Upper lobe of left lung (tissue), 6 donors: ENCODE results near the gene DIP2A. TPM values are rescaled to one million over a fixed set of nuclear protein-coding genes. Genes with fewer than 3 reads are reported as not detected.
A peak's percentile ranks its signal among the peaks of the same experiment; 100 is the strongest.
"Not testable (repeated sequence)": the region's sequence is repeated elsewhere in the genome, so short reads cannot be mapped to it uniquely, and the experiment has no call there.

Source experiments
- ATAC-seq, 2 donors: fragments of 200-7000 bp; cut with Tn5 transposase; one replicate each; pipeline ENCODE4 v1.9.1; 2022; ENCODE audit warnings: mild to moderate bottlenecking in 2 of 2, moderate library complexity in 2 of 2; ENCODE audit not compliant: low FRiP score in 2 of 2
- DNase-seq, 2 donors: peaks; one replicate each; pipeline ENCODE4 v3.0.0-alpha.2; 2019 to 2020
- H3K27ac ChIP-seq, 4 donors: fragments of 200-600 bp; sonication (generic); one replicate each; pipeline ENCODE4 v1.5.1; 2016 to 2019
- H3K27me3 ChIP-seq, 4 donors: fragments of 200-600 bp; sonication (generic); one replicate each; pipeline ENCODE4 v1.5.1; 2017 to 2019
- H3K36me3 ChIP-seq, 4 donors: fragments of 200-600 bp; sonication (generic); one replicate each; pipeline ENCODE4 v1.5.1; 2016 to 2019
- H3K4me1 ChIP-seq, 4 donors: fragments of 200-600 bp; sonication (generic); one replicate each; pipeline ENCODE4 v1.5.1; 2018 to 2019
- H3K4me3 ChIP-seq, 4 donors: fragments of 200-600 bp; sonication (generic); one replicate each; pipeline ENCODE4 v1.5.1; 2017 to 2019; ENCODE audit warnings: mild to moderate bottlenecking in 2 of 4, moderate library complexity in 1 of 4
- H3K9me3 ChIP-seq, 4 donors: fragments of 200-600 bp; sonication (generic); one replicate each; pipeline ENCODE4 v1.5.1; 2018 to 2019
- CTCF ChIP-seq, 6 experiments: fragments of 450-650 bp in 4 of 6; fragments of 200-600 bp in 2 of 6; sonication (generic) in 2 of 6; IDR thresholded peaks; one replicate each; pipeline ENCODE4 v1.5.1; 2016 to 2019; ENCODE audit warnings: antibody characterized with exemption in 6 of 6
- EP300 ChIP-seq, 4 donors: sonication (generic); formaldehyde crosslinking; IDR thresholded peaks; one replicate each; pipeline ENCODE4 v1.5.1; 2017; ENCODE audit warnings: antibody characterized with exemption in 4 of 4, control low read depth in 2 of 4
- POLR2A ChIP-seq, 4 donors: fragments of 450-650 bp; IDR thresholded peaks; one replicate each; pipeline ENCODE4 v1.5.1; 2016 to 2017; ENCODE audit warnings: antibody characterized with exemption in 4 of 4, mild to moderate bottlenecking in 2 of 4
- POLR2AphosphoS5 ChIP-seq, 2 donors: sonication (generic); formaldehyde crosslinking; IDR thresholded peaks; one replicate each; pipeline ENCODE4 v1.5.1; 2017; ENCODE audit warnings: antibody characterized with exemption in 2 of 2
- WGBS, 2 donors: methylation state at CpG; one replicate each; pipeline ENCODE4 v1.1.5; 2017 to 2018; 5-methylcytosine and 5-hydroxymethylcytosine counted together
- total RNA-seq, 6 donors: library from RNA; depleted of rRNA in 4 of 6; stranded (reverse); fragments of >200 nt in 4 of 6; gene quantifications; one replicate each; pipeline versions ENCODE4 v1.1.0 to v1.2.1, GENCODE V29; 2016 to 2021
- donor health status: DM: no; HTN: no; CAD: no; lungs with moderate emphysema.
- donor health status: DM: no; HTN: yes; CAD: no; lungs with severe emphysema.

Gene DIP2A
- total RNA-seq, 6 donors from 2014 or later: 22.6 to 144 (median 43.0) TPM

DNA sequence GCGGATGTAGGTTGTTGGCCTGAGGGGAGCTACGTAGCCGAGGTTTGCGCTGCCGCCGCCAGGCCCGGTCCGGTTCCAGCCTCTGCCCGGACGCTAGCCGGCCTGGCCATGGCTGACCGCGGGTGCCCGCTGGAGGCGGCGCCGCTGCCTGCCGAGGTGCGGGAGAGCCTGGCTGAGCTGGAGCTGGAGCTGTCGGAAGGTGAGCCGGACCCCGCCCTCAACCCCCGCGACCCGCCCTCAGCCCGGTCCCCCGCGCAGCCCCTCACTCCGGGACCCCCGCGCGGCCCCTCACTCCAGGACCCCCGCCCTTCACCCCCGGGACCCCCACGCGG is 299 bp downstream of the DIP2A start:
- peak overlapping the region; percentile 88 to 93 (median 92) for H3K27ac ChIP-seq
- no peaks in the 10 kb centered on the region for H3K9me3 ChIP-seq
- peaks cover 17 to 48% (median 31%) of the 10 kb centered on the region in 4 donors for H3K4me1 ChIP-seq
- H3K4me3 ChIP-seq: peak overlapping the region; percentile 78 to 89 (median 80)
- H3K36me3 ChIP-seq: peaks cover 0 to 7% (median 2%) of the 10 kb centered on the region in 4 donors
- DNase-seq (no peak), ATAC-seq (no peak)
- H3K27me3 ChIP-seq: no peaks in the 10 kb centered on the region
- WGBS, 2 donors: 3% methylated on average over 18 of the region's 36 CpGs; no CpG with 5 or more reads in 1 of the 2 donors
- TF ChIP-seq POLR2AphosphoS5 (IDR thresholded peaks at IDR 0.05) (no peak), POLR2A (IDR thresholded peaks at IDR 0.05) (peak in 1 of 4 donors; percentile 56), EP300 (IDR thresholded peaks at IDR 0.05) (no peak), CTCF (IDR thresholded peaks at IDR 0.05) (peak in 1 of 6 experiments; percentile 45)

- H3K4me3 ChIP-seq: peak overlapping the region; percentile 78 to 89 (median 80)
- WGBS, 2 donors: 3 to 10% methylated on average over 12 to 19 of the region's 41 CpGs
- no peaks in the 10 kb centered on the region for H3K9me3 ChIP-seq
- ATAC-seq (no peak), DNase-seq (peak; percentile 72 to 86)
- no peaks in the 10 kb centered on the region for H3K27me3 ChIP-seq
- peaks cover 0 to 9% (median 2%) of the 10 kb centered on the region in 4 donors for H3K36me3 ChIP-seq
- H3K4me1 ChIP-seq: peaks cover 17 to 43% (median 29%) of the 10 kb centered on the region in 4 donors
- peak overlapping the region; percentile 88 to 93 (median 92) for H3K27ac ChIP-seq
- TF ChIP-seq CTCF (IDR thresholded peaks at IDR 0.05): no peak
- TF ChIP-seq POLR2AphosphoS5 (IDR thresholded peaks at IDR 0.05): no peak
- TF ChIP-seq EP300 (IDR thresholded peaks at IDR 0.05): no peak
- no peak for TF ChIP-seq POLR2A (IDR thresholded peaks at IDR 0.05)
These were observed 843 bp downstream of the DIP2A start for GRCh38 chr21:46459356-46460112.

GRCh38 chr21:46461909-46462308 is 3.2 kb downstream of the DIP2A start:
- WGBS, 2 donors: 75 to 76% methylated on average over 5 of the region's 5 CpGs
- H3K9me3 ChIP-seq: no peaks in the 10 kb centered on the region
- DNase-seq (no peak), ATAC-seq (no peak)
- H3K27me3 ChIP-seq: no peaks in the 10 kb centered on the region
- TF ChIP-seq POLR2A (IDR thresholded peaks at IDR 0.05) (no peak), EP300 (IDR thresholded peaks at IDR 0.05) (no peak), CTCF (IDR thresholded peaks at IDR 0.05) (no peak), POLR2AphosphoS5 (IDR thresholded peaks at IDR 0.05) (no peak)
- H3K4me1 ChIP-seq: peaks cover 8 to 37% (median 22%) of the 10 kb centered on the region in 4 donors
- peaks cover 0 to 9% (median 2%) of the 10 kb centered on the region in 4 donors for H3K36me3 ChIP-seq
- no peak overlapping the region for H3K27ac ChIP-seq
- no peak overlapping the region for H3K4me3 ChIP-seq

DNA sequence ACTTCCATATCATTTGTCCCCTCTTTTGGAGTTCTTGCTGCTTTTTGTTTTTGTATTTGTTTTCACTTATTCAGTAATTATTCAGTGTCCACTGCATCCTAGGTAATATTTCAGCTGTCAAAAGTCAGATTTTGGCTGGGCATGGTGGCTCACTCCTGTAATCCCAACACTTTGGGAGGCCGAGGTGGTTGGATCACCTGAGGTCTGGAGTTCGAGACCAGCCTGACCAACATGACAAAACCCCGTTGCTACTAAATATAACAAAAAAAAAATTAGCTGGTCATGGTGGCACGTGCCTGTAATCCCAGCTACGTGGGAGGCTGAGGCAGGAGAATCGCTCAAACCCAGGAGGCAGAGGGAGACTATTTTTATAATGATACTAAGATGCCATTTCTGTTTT is 6.5 kb downstream of the DIP2A start:
- not testable (repeated sequence) for H3K27me3 ChIP-seq, H3K9me3 ChIP-seq, ATAC-seq, H3K27ac ChIP-seq, H3K4me3 ChIP-seq, H3K36me3 ChIP-seq, DNase-seq
- 95 to 96% methylated on average over 6 of the region's 6 CpGs for WGBS, 2 donors
- H3K4me1 ChIP-seq: peaks cover 0 to 15% (median 7%) of the 10 kb centered on the region in 4 donors

- Histone ChIP-seq H3K27ac (no peak overlapping the region), H3K27me3 (no peaks in the 10 kb centered on the region), H3K9me3 (no peaks in the 10 kb centered on the region), H3K4me1 (peaks cover 0 to 10% (median 2%) of the 10 kb centered on the region in 4 donors), H3K4me3 (no peak overlapping the region), H3K36me3 (peaks cover 0 to 9% (median 2%) of the 10 kb centered on the region in 4 donors)
- DNase-seq: no peak
- TF ChIP-seq CTCF (IDR thresholded peaks at IDR 0.05): no peak
- TF ChIP-seq EP300 (IDR thresholded peaks at IDR 0.05): no peak
- TF ChIP-seq POLR2A (IDR thresholded peaks at IDR 0.05): no peak
- no peak for TF ChIP-seq POLR2AphosphoS5 (IDR thresholded peaks at IDR 0.05)
- 73 to 83% methylated on average over 3 of the region's 3 CpGs for WGBS, 2 donors
- no peak for ATAC-seq
These were observed 7.0 kb downstream of the DIP2A start for GRCh38 chr21:46465651-46466050.
